K562 (cell line): ENCODE data around the gene GAK.

Experiments
- ATF7 ChIP-seq: fragments of 450-650 bp; IDR thresholded peaks from 2 replicates; pipeline ENCODE4 v1.7.1; 2014; ENCODE audit warnings: mild to moderate bottlenecking, moderate library complexity
- HOXB6 ChIP-seq: fragments of 250-450 bp; sonication (Bioruptor Pico); IDR thresholded peaks from 2 replicates; pipeline ENCODE4 v1.5.1; 2022; ENCODE audit warnings: mild to moderate bottlenecking, borderline replicate concordance
- POLR2A ChIP-seq: fragments of 450-650 bp; conservative IDR thresholded peaks from 2 replicates; pipeline ENCODE4 v1.6.1; 2016

GRCh38 chr4:914531-914930, 17.6 kb downstream of the GAK start:
- TF ChIP-seq POLR2A (no peak), HOXB6 (CRISPR knock-in tag) (no peak), ATF7 (no peak)
